Germinal center (tissue), 1 donor: ENCODE data around the gene BCL11B.

Experiments used
- DNase-seq: peaks from one replicate; pipeline ENCODE4 v3.0.0; 2012; ENCODE audit warnings: mixed read lengths, low spot score

BCL11B gene

GRCh38 chr14:99267837-99268781, 3.9 kb downstream of the BCL11B start:
- DNase-seq = no peak

- DNase-seq = no peak
Observed at GRCh38 chr14:99267381-99267780, 4.6 kb downstream of the BCL11B start.

- peak; percentile 57 for DNase-seq
Observed at GRCh38 chr14:99266181-99267178, 5.5 kb downstream of the BCL11B start.

GRCh38 chr14:99265571-99265970, 6.4 kb downstream of the BCL11B start:
- no peak for DNase-seq

GRCh38 chr14:99264691-99265450, 7.1 kb downstream of the BCL11B start:
- no peak for DNase-seq

GRCh38 chr14:99263564-99264330, 8.2 kb downstream of the BCL11B start:
- no peak for DNase-seq

GRCh38 chr14:99262977-99263448, 9.0 kb downstream of the BCL11B start:
- DNase-seq = no peak

GRCh38 chr14:99261912-99262787, 9.8 kb downstream of the BCL11B start:
- no peak for DNase-seq

- no peak for DNase-seq
Observed at GRCh38 chr14:99260587-99261551, 11.1 kb downstream of the BCL11B start.

GRCh38 chr14:99260116-99260515, 11.9 kb downstream of the BCL11B start:
- no peak for DNase-seq

GRCh38 chr14:99258876-99259726, 12.9 kb downstream of the BCL11B start:
- no peak for DNase-seq

GRCh38 chr14:99258341-99258861, 13.6 kb downstream of the BCL11B start:
- DNase-seq = no peak

GRCh38 chr14:99257673-99258221, 14.2 kb downstream of the BCL11B start:
- no peak for DNase-seq

- no peak for DNase-seq
Observed at GRCh38 chr14:99257122-99257672, 14.8 kb downstream of the BCL11B start.

- no peak for DNase-seq
Observed at GRCh38 chr14:99256483-99256874, 15.5 kb downstream of the BCL11B start.

- no peak for DNase-seq
Observed at GRCh38 chr14:99255621-99256482, 16.1 kb downstream of the BCL11B start.
